Measurements from ENCODE around the gene FAM72B.
"Not testable (repeated sequence)": the region's sequence is repeated elsewhere in the genome, so short reads cannot be mapped to it uniquely, and the experiment has no call there.

GRCh38 chr1:121207328-121207727 is 23.2 kb upstream of the FAM72B start:
- TF ChIP-seq CTCF (IDR thresholded peaks at IDR 0.05; ENCODE audit: insufficient read depth, low read length, poor library complexity, severe bottlenecking); EZH2phosphoT487 (conservative IDR thresholded peaks at IDR 0.05; ENCODE audit: low read length): not testable (repeated sequence)
